BJ (cell line): ENCODE data around the gene URB1. TPM values are rescaled to one million over a fixed set of nuclear protein-coding genes. Genes with fewer than 3 reads are reported as not detected.

ENCODE experiments used
- CTCF ChIA-PET: fragments of 350-600 bp; formaldehyde crosslinking; extraction: SDS; loops from one replicate; lab custom pipeline; 2021; ENCODE audit warnings: antibody characterized with exemption, inconsistent platforms; lab: Yijun Ruan, JAX
- POLR2A ChIA-PET: fragments of 300-600 bp; sonication (Branson Sonifier 250); formaldehyde crosslinking; extraction: SDS; loops from one replicate; lab custom pipeline; 2021; ENCODE audit warnings: antibody characterized with exemption; lab: Charles Lee
- DNase-seq: peaks from one replicate; pipeline ENCODE4 v3.0.0-alpha.2; 2011; ENCODE audit warnings: low read depth
- H3K27me3 ChIP-seq: 2 replicates; pipeline ENCODE4 v1.6.0; 2011; ENCODE audit warnings: low read length; ENCODE audit not compliant: control insufficient read depth, insufficient read depth
- H3K36me3 ChIP-seq: 2 replicates; pipeline ENCODE4 v1.5.1; 2011; ENCODE audit warnings: low read length; ENCODE audit not compliant: control insufficient read depth, insufficient read depth
- H3K4me3 ChIP-seq: 2 replicates; pipeline ENCODE4 v1.5.1; 2011; ENCODE audit warnings: low read depth, mild to moderate bottlenecking, control low read depth, low read length
- polyA plus RNA-seq: library from polyadenylated mRNA; depleted of rRNA; stranded (reverse); fragments of >200 nt; gene quantifications from 2 replicates; pipeline ENCODE4 v1.2.3, GENCODE V29; 2011
- TF ChIP-seq, protein P1 (sequence below): IDR thresholded peaks from 2 replicates; pipeline ENCODE4 v1.5.1; 2011; ENCODE audit warnings: low read depth, mild to moderate bottlenecking, control low read depth, inconsistent platforms, low read length, moderate library complexity; ENCODE audit not compliant: insufficient read depth

Gene URB1
- polyA plus RNA-seq, 1 experiment = 8.8 TPM

DNA sequence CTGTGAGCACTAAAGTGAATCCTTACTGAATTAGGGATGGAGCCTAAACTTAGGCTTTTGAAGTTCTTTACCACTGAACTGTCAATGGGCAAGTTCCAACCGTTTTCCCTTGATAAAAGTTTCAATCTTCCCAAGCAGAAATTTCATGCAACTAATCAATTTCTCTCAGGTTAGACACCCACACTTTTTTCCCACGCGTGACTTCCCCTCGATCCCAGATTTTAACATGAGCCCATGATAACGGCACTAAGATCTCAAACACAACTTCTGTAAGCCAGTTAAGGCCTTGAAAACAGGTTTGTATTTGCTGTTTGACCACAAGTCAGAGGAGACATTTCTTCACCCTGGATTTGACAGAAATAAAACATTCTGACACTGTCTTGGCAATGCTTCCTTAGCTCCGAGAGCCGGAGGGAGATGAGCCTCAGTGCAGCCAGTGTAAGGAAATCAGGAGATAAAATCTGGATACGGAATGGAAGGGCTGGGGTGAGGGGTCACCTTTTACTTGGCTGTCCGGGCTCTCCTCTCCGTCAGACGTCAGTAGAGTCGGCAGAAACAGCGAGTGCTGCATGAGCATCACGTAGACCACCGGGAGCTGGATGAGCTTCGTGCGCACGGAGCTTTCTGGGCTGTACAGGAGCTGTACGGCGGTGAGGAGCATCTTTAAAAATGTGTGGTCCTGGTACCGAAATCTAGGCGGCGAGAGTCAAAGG is 54.4 kb downstream of the URB1 start:
- CTCF ChIA-PET = interaction anchor here (0.9 kb wide), 2 partner anchors 26 to 29 kb away, joined by 3 read pairs; no protein-coding TSS in a partner anchor

DNA sequence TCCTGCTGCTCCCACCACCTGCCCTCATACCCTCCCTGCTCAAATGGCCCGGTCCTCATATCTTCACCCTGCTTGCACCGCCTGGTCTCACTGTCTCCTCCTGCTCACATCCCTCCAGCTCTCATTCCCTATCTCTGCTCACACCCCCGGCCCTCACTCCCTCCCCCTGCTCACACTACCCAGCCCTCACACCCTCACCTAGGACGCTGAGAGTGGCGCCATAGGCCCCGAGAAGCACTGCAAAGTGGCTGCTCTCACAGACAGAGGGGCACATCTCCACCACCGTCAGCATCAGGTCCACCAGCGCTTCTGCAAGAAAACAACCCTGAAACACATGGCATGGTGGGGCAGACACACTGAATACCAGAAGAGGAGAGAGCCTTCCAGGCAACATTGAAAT is 55.6 kb downstream of the URB1 start:
- TF ChIP-seq, protein P1, sequence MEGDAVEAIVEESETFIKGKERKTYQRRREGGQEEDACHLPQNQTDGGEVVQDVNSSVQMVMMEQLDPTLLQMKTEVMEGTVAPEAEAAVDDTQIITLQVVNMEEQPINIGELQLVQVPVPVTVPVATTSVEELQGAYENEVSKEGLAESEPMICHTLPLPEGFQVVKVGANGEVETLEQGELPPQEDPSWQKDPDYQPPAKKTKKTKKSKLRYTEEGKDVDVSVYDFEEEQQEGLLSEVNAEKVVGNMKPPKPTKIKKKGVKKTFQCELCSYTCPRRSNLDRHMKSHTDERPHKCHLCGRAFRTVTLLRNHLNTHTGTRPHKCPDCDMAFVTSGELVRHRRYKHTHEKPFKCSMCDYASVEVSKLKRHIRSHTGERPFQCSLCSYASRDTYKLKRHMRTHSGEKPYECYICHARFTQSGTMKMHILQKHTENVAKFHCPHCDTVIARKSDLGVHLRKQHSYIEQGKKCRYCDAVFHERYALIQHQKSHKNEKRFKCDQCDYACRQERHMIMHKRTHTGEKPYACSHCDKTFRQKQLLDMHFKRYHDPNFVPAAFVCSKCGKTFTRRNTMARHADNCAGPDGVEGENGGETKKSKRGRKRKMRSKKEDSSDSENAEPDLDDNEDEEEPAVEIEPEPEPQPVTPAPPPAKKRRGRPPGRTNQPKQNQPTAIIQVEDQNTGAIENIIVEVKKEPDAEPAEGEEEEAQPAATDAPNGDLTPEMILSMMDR = no peak
- Histone ChIP-seq H3K4me3 (no peak overlapping the region), H3K27me3 (no peaks in the 10 kb centered on the region), H3K36me3 (peaks cover 20% of the 10 kb centered on the region)
- no peak for DNase-seq
- POLR2A ChIA-PET = interaction anchor here (0.6 kb wide), 1 partner anchor 35 kb away, joined by 3 read pairs; no protein-coding TSS in a partner anchor
- CTCF ChIA-PET = interaction anchor here (1.0 kb wide), 1 partner anchor 42 kb away, joined by 4 read pairs; no protein-coding TSS in a partner anchor

More for the DNA sequence above, 54.4 kb downstream of the URB1 start:
- Histone ChIP-seq H3K27me3 (no peaks in the 10 kb centered on the region), H3K4me3 (no peak overlapping the region), H3K36me3 (peaks cover 22% of the 10 kb centered on the region)
- no peak for DNase-seq
- POLR2A ChIA-PET = no interaction called here
- TF ChIP-seq, protein P1 = no peak

DNA sequence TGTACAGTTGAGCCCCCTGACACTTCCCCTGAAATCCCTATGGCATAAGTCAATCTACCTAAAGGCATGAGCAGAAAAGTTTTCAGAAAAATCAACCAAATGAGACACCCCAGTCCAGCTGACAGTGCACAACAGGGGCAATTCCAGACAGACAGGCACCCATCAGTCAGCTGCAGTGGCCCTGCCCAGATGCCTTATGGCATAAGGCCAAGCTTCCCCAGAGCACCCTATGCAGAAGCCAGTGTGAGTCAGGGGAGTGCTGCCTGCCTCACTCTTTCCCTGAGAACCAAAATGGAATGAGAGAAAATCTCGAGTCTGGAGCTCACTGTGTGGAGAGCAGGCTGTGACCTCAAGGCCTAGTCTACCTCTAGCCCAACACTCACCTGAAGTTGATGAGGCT is 56.1 kb downstream of the URB1 start:
- DNase-seq = no peak
- ChIA-PET CTCF (interaction anchor here (1.0 kb wide), 1 partner anchor 42 kb away, joined by 4 read pairs; no protein-coding TSS in a partner anchor), POLR2A (interaction anchor here (0.6 kb wide), 1 partner anchor 35 kb away, joined by 3 read pairs; no protein-coding TSS in a partner anchor)
- peaks cover 22% of the 10 kb centered on the region for H3K36me3 ChIP-seq
- H3K27me3 ChIP-seq = no peaks in the 10 kb centered on the region
- TF ChIP-seq, protein P1 = no peak
- H3K4me3 ChIP-seq = no peak overlapping the region

GRCh38 chr21:32335601-32336575 is 56.9 kb downstream of the URB1 start:
- DNase-seq = no peak
- ChIA-PET CTCF (interaction anchor here (0.6 to 0.7 kb wide), 2 partner anchors 12 to 436 kb away, joined by 3 read pairs; partner anchors contain the start of gene PAXBP1), POLR2A (interaction anchor here (0.6 kb wide), 1 partner anchor 428 kb away, joined by 4 read pairs; no protein-coding TSS in a partner anchor)
- TF ChIP-seq, protein P1 = no peak
- H3K36me3 ChIP-seq = peaks cover 23% of the 10 kb centered on the region
- H3K27me3 ChIP-seq = no peaks in the 10 kb centered on the region
- H3K4me3 ChIP-seq = no peak overlapping the region
